HepG2 (cell line): ENCODE measurements around the gene ASTE1. TPM values are rescaled to one million over a fixed set of nuclear protein-coding genes. Genes with fewer than 3 reads are reported as not detected.

Source experiments
- ATAC-seq: fragments of 200-7000 bp; cut with Tn5 transposase; 3 replicates; pipeline ENCODE4 v1.9.1; 2020; ENCODE audit warnings: mild to moderate bottlenecking, moderate library complexity
- BruUV-seq: library from RNA; stranded (reverse); fragments of 400-500 nt; replicated peaks from 2 replicates; lab custom pipeline; 2021; lab: Mats Ljungman, UMichigan
- CTCF ChIA-PET: fragments of 300-600 bp; formaldehyde crosslinking; extraction: SDS; loops from one replicate; lab custom pipeline; 2021; ENCODE audit warnings: low total read pairs, inconsistent platforms, low intra/inter-chr PET ratio; lab: Yijun Ruan, JAX
- POLR2A ChIA-PET: fragments of 350-600 bp; sonication (Branson Sonifier 250); formaldehyde crosslinking; loops from one replicate; lab custom pipeline; 2020; ENCODE audit warnings: antibody characterized with exemption, inconsistent platforms; lab: Yijun Ruan, JAX
- DNase-seq: peaks from one replicate; pipeline ENCODE4 v3.0.0-alpha.2; 2015; ENCODE audit warnings: low spot score
- FAIRE-seq: peaks from 3 replicates; lab custom pipeline; 2011; peaks lifted over from hg19 to GRCh38; lab: Jason Lieb, UNC
- H2AFZ ChIP-seq: one replicate; pipeline ENCODE4 v1.6.1; 2011; ENCODE audit warnings: low read length, inconsistent platforms
- H3K27ac ChIP-seq: fragments of 300-600 bp; 3 replicates; pipeline ENCODE4 v1.8.0; 2011; ENCODE audit warnings: mixed run types, mild to moderate bottlenecking, mixed read lengths, low read length, inconsistent platforms; ENCODE audit not compliant: insufficient read depth; ENCODE audit errors: extremely low read length
- H3K27me3 ChIP-seq, 2 experiments: fragments of 200-600 bp in 1 of 2; 2 replicates in 1 of 2; 3 replicates in 1 of 2; pipeline versions ENCODE4 v1.6.0 to v1.8.0; 2011; ENCODE audit warnings: low read length in 2 of 2, mild to moderate bottlenecking in 2 of 2, moderate library complexity in 2 of 2, inconsistent platforms in 1 of 2; ENCODE audit not compliant: insufficient read depth in 2 of 2, control insufficient read depth in 1 of 2
- H3K36me3 ChIP-seq, 2 experiments: fragments of 200-600 bp in 1 of 2; replicated peaks in 1 of 2; 2 replicates in 1 of 2; 3 replicates in 1 of 2; pipeline versions ENCODE4 v1.5.1 to v1.8.0; 2011; ENCODE audit warnings: low read length in 2 of 2, inconsistent platforms in 1 of 2; ENCODE audit not compliant: insufficient read depth in 2 of 2, control insufficient read depth in 1 of 2
- H3K4me1 ChIP-seq: 2 replicates; pipeline ENCODE4 v1.5.1; 2012; ENCODE audit warnings: low read length, inconsistent platforms; ENCODE audit not compliant: insufficient read depth
- H3K4me2 ChIP-seq: 2 replicates; pipeline ENCODE4 v1.6.0; 2011; ENCODE audit warnings: low read depth, low read length, inconsistent platforms
- H3K4me3 ChIP-seq, 3 experiments: fragments of 200-600 bp in 1 of 3; sonication (generic), shearing (Covaris generic) in 1 of 3; replicated peaks in 1 of 3; 2 replicates each; pipeline ENCODE4 v1.5.1; 2011 to 2016; ENCODE audit warnings: low read length in 3 of 3, inconsistent platforms in 2 of 3, low read depth in 2 of 3, mild to moderate bottlenecking in 2 of 3, control low read depth in 1 of 3, mixed read lengths in 1 of 3; ENCODE audit not compliant: insufficient read depth in 1 of 3
- H3K79me2 ChIP-seq: one replicate; pipeline ENCODE4 v1.6.1; 2011; ENCODE audit warnings: low read length, inconsistent platforms; ENCODE audit not compliant: insufficient read depth
- H3K9ac ChIP-seq: 2 replicates; pipeline ENCODE4 v1.6.0; 2011; ENCODE audit warnings: mild to moderate bottlenecking, low read depth, low read length, inconsistent platforms; ENCODE audit not compliant: insufficient read depth
- H3K9me3 ChIP-seq: 2 replicates; pipeline ENCODE4 v1.5.1; 2012; ENCODE audit warnings: mild to moderate bottlenecking, low read length
- H4K20me1 ChIP-seq: 2 replicates; pipeline ENCODE4 v1.6.0; 2011; ENCODE audit warnings: inconsistent platforms, mild to moderate bottlenecking, low read length, moderate library complexity; ENCODE audit not compliant: insufficient read depth
- HES4 ChIP-seq: sonication (generic); formaldehyde crosslinking; IDR thresholded peaks from 2 replicates; pipeline ENCODE4 v1.9.0; 2021; ENCODE audit warnings: mild to moderate bottlenecking, missing genetic modification reagents, borderline replicate concordance
- MAF1 ChIP-seq: sonication (generic); formaldehyde crosslinking; IDR thresholded peaks from 2 replicates; pipeline ENCODE4 v1.5.0; 2020; ENCODE audit warnings: missing genetic modification reagents, borderline replicate concordance
- MTF1 ChIP-seq: sonication (generic); formaldehyde crosslinking; IDR thresholded peaks from 2 replicates; pipeline ENCODE4 v1.5.0; 2020; ENCODE audit warnings: missing genetic modification reagents
- SRSF4 ChIP-seq: fragments of 200-400 bp; formaldehyde crosslinking; IDR thresholded peaks from one replicate; pipeline ENCODE4 v1.6.1; 2018; ENCODE audit warnings: mild to moderate bottlenecking, low read depth, low read length, moderate library complexity; ENCODE audit not compliant: poor library complexity, severe bottlenecking
- ZNF225 ChIP-seq: sonication (generic); formaldehyde crosslinking; IDR thresholded peaks from 2 replicates; pipeline ENCODE4 v1.4.0; 2020; ENCODE audit warnings: mild to moderate bottlenecking, missing genetic modification reagents
- ZNF766 ChIP-seq: sonication (generic); formaldehyde crosslinking; IDR thresholded peaks from 2 replicates; pipeline ENCODE4 v1.5.0; 2020; ENCODE audit warnings: missing genetic modification reagents, borderline replicate concordance
- ZNF773 ChIP-seq: sonication (generic); formaldehyde crosslinking; IDR thresholded peaks from 2 replicates; pipeline ENCODE4 v1.4.0; 2020; ENCODE audit warnings: missing genetic modification reagents, borderline replicate concordance
- ZZZ3 ChIP-seq: sonication (generic); formaldehyde crosslinking; IDR thresholded peaks from 2 replicates; pipeline ENCODE4 v1.4.0; 2020; ENCODE audit warnings: missing genetic modification reagents, mild to moderate bottlenecking, borderline replicate concordance
- WGBS: methylation state at CpG from one replicate; pipeline ENCODE4 v1.1.6; 2017; ENCODE audit warnings: low lambda C conversion rate; 5-methylcytosine and 5-hydroxymethylcytosine counted together
- in situ Hi-C: cut with HindIII; loops from 2 replicates; pipeline ENCODE4 v1.10.0; 2017; ENCODE audit warnings: low pct_unique_long_range_greater_than_20kb; ENCODE audit not compliant: extremely low pct_ligation_motif_present
- intact Hi-C: fragments of 100-400 bp; cut with micrococcal nuclease; formaldehyde crosslinking; loops from one replicate; pipeline ENCODE4 v1.10.0; 2022; ENCODE audit not compliant: unreplicated experiment
- polyA plus RNA-seq, 8 experiments: library from polyadenylated mRNA; depleted of rRNA in 3 of 8; stranded (reverse) in 7 of 8; unstranded in 1 of 8; fragments of >200 nt; fragmentation: Illumina TruSeq in 4 of 8; extraction: Trizol in 4 of 8; gene quantifications; 2 replicates each; pipeline versions ENCODE4 v1.2.1 to v1.2.3, GENCODE V29; 2011 to 2016; ENCODE audit warnings: low read depth in 4 of 8, missing spikeins in 1 of 8, mixed read lengths in 1 of 8; ENCODE audit not compliant: insufficient read depth in 1 of 8
- total RNA-seq, 5 experiments: library from RNA; depleted of rRNA; stranded (reverse); fragments of >200 nt; fragmentation: Illumina TruSeq; extraction: Trizol; gene quantifications; 2 replicates each; pipeline ENCODE4 v1.2.3, GENCODE V29; 2016; ENCODE audit warnings: low read depth in 1 of 5
- TF ChIP-seq, protein P1 (sequence below): sonication (generic); formaldehyde crosslinking; IDR thresholded peaks from 2 replicates; pipeline ENCODE4 v1.4.0; 2020; ENCODE audit warnings: missing genetic modification reagents, mild to moderate bottlenecking, borderline replicate concordance
- TF ChIP-seq, protein P2 (sequence below): sonication (generic); formaldehyde crosslinking; IDR thresholded peaks from 2 replicates; pipeline ENCODE4 v1.8.0; 2022; ENCODE audit warnings: mild to moderate bottlenecking, missing genetic modification reagents, moderate library complexity
- TF ChIP-seq, protein P3 (sequence below): sonication (generic); formaldehyde crosslinking; IDR thresholded peaks from 2 replicates; pipeline ENCODE4 v1.5.1; 2020; ENCODE audit warnings: mild to moderate bottlenecking, missing genetic modification reagents

The ASTE1 gene
- total and polyA plus RNA-seq, 2 of the 13 experiments (the other 11 are each of a cell fraction or from before 2014, with no cell fraction given): 4.0 to 7.9 TPM

DNA sequence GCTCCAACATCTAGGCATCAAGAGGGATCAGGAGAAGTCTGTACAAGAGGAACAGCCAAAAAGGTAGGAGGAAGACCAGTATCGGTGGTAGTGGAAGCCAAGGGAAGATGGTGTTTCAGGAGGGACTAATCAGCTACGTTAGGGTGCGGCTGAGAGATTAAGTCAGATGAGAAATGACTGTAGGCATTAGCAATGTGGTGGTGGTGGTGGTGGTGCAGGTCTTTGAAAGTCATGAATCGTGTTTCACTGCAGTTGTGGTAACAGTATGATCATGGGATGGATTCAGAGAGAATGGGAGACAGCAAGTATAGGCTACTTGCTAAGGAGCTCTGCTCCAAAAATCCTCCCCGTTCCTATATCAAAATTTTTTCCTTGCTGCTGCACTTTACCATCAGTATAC, 35.5 kb downstream of the ASTE1 start:
- FAIRE-seq: no peak
- in situ Hi-C loops: no loop called here
- no peaks in the 10 kb centered on the region for H3K4me1 ChIP-seq
- peaks cover 0 to 2% of the 10 kb centered on the region in 2 experiments; a peak in 1 of 5 replicates for H3K36me3 ChIP-seq
- no peak for DNase-seq
- H4K20me1 ChIP-seq: no peaks in the 10 kb centered on the region
- TF ChIP-seq ZNF766 (no peak), ZNF773 (CRISPR knock-in tag) (no peak), SRSF4 (no peak)
- no peak for ATAC-seq
- ChIA-PET POLR2A (no interaction called here), CTCF (no interaction called here)
- 96% methylated on average over 5 of the region's 5 CpGs for WGBS
- H3K27ac ChIP-seq: no peak overlapping the region
- no peak overlapping the region for H3K9ac ChIP-seq
- H2AFZ ChIP-seq: no peak overlapping the region
- no peaks in the 10 kb centered on the region for H3K27me3 ChIP-seq
- BruUV-seq: no TSS peak
- no peaks in the 10 kb centered on the region for H3K79me2 ChIP-seq
- no peaks in the 10 kb centered on the region for H3K9me3 ChIP-seq
- H3K4me3 ChIP-seq: no peak overlapping the region
- H3K4me2 ChIP-seq: no peak overlapping the region
- intact Hi-C loops: no loop called here

DNA sequence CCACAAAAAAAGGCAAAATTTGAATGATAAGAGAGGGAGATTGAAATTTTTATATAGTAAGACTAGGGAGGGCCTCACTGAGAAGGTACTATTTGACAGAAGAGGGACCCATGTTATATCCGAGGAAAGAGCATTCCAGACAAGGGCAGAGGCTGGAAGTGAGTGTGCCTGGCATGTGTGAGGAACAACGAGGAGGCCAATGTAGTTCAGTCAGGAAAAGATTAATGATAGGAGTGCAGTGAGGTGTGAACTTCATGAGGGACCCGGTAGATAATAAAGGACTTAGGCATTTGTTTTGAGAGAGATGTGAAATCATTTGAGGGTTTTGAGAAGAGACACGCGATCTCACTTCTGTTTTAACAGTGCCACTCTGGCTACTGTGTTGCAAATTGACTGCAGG, 36.3 kb downstream of the ASTE1 start:
- no peaks in the 10 kb centered on the region for H3K4me1 ChIP-seq
- DNase-seq: no peak
- H3K36me3 ChIP-seq: peaks cover 0 to 2% of the 10 kb centered on the region in 2 experiments; a peak in 1 of 5 replicates
- H3K9ac ChIP-seq: no peak overlapping the region
- no peak overlapping the region for H3K4me2 ChIP-seq
- no peaks in the 10 kb centered on the region for H3K9me3 ChIP-seq
- H4K20me1 ChIP-seq: no peaks in the 10 kb centered on the region
- 92% methylated on average over 5 of the region's 5 CpGs for WGBS
- no peaks in the 10 kb centered on the region for H3K79me2 ChIP-seq
- intact Hi-C loops (no loop called here), in situ Hi-C loops (no loop called here)
- BruUV-seq: no TSS peak
- no peak for ATAC-seq
- H2AFZ ChIP-seq: no peak overlapping the region
- no peak overlapping the region for H3K4me3 ChIP-seq
- FAIRE-seq: no peak
- H3K27ac ChIP-seq: no peak overlapping the region
- ChIA-PET POLR2A (no interaction called here), CTCF (no interaction called here)
- no peaks in the 10 kb centered on the region for H3K27me3 ChIP-seq
- TF ChIP-seq ZNF225 (CRISPR knock-in tag): no peak
- TF ChIP-seq, protein P1, sequence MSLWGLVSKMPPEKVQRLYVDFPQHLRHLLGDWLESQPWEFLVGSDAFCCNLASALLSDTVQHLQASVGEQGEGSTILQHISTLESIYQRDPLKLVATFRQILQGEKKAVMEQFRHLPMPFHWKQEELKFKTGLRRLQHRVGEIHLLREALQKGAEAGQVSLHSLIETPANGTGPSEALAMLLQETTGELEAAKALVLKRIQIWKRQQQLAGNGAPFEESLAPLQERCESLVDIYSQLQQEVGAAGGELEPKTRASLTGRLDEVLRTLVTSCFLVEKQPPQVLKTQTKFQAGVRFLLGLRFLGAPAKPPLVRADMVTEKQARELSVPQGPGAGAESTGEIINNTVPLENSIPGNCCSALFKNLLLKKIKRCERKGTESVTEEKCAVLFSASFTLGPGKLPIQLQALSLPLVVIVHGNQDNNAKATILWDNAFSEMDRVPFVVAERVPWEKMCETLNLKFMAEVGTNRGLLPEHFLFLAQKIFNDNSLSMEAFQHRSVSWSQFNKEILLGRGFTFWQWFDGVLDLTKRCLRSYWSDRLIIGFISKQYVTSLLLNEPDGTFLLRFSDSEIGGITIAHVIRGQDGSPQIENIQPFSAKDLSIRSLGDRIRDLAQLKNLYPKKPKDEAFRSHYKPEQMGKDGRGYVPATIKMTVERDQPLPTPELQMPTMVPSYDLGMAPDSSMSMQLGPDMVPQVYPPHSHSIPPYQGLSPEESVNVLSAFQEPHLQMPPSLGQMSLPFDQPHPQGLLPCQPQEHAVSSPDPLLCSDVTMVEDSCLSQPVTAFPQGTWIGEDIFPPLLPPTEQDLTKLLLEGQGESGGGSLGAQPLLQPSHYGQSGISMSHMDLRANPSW (CRISPR knock-in tag): no peak
- no peak for TF ChIP-seq HES4 (CRISPR knock-in tag)
- TF ChIP-seq, protein P2, sequence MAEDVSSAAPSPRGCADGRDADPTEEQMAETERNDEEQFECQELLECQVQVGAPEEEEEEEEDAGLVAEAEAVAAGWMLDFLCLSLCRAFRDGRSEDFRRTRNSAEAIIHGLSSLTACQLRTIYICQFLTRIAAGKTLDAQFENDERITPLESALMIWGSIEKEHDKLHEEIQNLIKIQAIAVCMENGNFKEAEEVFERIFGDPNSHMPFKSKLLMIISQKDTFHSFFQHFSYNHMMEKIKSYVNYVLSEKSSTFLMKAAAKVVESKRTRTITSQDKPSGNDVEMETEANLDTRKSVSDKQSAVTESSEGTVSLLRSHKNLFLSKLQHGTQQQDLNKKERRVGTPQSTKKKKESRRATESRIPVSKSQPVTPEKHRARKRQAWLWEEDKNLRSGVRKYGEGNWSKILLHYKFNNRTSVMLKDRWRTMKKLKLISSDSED (CRISPR knock-in tag): no peak
- TF ChIP-seq, protein P3, sequence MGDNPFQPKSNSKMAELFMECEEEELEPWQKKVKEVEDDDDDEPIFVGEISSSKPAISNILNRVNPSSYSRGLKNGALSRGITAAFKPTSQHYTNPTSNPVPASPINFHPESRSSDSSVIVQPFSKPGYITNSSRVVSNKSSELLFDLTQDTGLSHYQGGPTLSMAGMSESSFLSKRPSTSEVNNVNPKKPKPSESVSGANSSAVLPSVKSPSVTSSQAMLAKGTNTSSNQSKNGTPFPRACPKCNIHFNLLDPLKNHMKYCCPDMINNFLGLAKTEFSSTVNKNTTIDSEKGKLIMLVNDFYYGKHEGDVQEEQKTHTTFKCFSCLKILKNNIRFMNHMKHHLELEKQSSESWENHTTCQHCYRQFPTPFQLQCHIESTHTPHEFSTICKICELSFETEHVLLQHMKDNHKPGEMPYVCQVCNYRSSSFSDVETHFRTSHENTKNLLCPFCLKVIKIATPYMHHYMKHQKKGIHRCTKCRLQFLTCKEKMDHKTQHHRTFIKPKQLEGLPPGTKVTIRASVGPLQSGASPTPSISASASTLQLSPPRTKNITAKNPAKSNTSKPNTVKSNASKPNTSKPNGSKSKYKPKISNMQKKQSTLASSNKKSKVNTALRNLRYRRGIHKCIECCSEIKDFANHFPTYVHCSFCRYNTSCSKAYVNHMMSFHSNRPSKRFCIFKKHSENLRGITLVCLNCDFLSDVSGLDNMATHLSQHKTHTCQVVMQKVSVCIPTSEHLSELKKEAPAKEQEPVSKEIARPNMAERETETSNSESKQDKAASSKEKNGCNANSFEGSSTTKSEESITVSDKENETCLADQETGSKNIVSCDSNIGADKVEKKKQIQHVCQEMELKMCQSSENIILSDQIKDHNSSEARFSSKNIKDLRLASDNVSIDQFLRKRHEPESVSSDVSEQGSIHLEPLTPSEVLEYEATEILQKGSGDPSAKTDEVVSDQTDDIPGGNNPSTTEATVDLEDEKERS (CRISPR knock-in tag): no peak
- no peak for TF ChIP-seq ZZZ3
- TF ChIP-seq MAF1 (CRISPR knock-in tag): no peak
- no peak for TF ChIP-seq MTF1
